Measurements from ENCODE around the gene NUDT7.

The NUDT7 gene

DNA sequence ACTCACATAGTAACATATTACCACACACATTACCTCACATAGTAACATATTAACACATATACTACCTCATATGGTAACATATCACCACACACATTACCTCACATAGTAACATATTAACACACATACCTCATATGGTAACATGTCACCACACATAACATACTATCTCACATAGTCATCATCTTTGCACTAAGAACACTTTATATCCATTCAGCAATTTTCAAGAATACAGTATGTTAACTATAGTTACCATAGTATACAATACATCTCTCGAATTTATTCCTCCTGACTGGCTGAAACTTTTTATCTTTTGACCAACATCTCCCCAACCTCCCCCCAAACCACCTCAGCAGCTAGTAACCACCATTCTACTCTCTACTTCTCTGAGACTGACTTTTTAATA lies 7.6 kb downstream of the NUDT7 start:
- DNase-seq: no peak

DNA sequence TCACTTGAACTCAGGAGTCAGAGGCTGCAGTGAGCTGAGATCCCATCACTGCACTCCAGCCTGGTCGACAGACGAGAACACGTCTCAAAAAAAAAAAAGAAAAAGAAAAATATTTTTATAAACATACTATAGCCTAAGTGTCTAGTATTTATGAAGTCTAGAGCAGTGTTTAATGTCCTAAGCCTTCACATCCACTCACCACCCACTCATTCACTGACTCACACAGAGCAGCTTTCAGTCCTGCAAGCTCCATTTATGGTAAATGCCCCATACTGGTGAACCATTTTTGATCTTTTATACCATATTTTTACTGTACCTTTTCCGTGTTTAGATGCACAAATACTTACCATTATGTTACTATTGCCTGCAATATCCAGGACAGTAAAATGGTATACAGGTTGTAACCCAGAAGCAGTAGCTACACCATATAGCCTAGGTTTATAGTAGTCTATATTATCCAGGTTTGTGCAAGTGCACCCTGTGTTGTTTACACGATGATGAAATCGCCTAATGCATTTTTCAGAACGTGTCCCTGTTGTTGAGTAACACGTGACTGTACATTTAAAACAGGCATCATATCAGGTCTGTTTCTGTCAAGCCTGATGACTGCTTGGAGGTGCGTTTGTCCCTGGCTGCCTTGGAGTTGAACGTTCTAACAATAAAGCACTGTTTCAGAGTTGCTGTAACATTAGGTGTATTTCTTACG lies 10.1 kb downstream of the NUDT7 start:
- no peak for DNase-seq

DNA sequence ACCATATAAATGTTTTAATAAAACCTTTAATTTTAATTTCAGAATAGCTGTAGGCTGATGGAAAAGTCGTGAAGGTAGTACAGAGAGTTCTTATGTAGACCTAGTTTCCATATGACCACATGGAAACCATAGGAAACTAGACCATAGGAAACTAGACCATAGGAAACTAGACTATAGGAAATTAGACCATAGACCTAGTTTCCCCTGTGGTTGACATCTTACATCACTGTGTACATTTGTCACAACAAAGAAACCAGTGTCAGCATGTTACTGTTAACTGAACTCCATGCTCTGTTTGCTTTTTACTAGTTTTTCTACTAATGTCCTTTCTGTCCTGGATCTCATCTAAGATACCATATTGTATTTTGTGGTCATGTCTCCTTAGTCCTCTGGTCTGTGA lies 14.6 kb downstream of the NUDT7 start:
- no peak for DNase-seq

DNA sequence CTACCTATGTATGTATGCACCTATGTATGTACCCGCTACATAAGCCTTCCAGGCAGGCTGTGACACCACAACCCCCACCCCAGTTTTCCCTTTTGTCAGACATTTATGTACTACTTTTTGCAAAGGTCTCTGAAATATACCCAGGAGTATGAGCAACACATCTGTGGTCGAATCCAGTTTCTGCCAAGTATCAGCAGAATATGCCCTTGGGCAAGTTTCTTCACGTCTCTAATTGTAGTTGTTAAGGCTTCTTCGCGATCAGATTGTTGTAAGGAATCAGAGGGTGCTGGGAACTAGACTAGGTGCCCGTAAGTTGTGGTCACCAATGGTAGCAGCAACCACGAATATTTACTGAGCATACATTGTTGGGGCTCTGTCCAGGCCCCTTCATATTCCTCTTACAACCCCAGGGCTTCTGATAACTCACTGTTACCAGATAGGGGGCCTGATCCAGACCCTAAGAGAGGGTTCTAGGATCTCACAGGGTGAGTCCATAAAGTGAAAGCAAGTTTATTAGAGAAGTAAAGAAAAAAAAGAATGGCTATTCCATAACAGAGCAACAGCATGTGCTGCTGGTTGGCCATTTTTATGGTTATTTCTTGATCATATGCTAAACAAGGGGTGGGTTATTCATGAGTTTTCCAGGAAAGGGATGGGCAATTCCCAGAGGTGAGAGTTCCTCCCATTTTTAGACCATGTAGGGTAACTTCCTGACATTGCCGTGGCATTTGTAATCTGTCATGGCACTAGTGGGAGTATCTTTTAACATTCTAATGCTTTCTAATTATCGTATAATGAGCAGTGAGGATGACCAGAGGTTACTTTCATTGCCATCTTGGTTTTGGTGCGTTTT lies 16.6 kb downstream of the NUDT7 start:
- DNase-seq: no peak

DNA sequence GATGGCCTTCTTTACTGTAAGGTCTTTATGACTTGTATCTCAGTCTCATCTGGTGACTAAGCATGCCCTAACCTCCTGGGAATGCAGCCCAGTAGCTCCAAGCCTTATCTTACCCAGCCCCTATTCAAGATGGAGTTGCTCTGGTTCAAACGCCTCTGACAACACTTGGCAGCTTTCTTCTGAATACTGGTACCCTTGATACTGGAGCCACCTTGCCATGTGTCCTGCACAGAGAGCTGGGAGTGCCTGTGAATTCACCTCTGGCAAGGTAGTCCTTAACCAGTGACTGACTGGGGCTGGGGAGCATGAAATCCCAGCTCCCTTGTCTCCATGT lies 17.2 kb downstream of the NUDT7 start:
- DNase-seq: no peak

DNA sequence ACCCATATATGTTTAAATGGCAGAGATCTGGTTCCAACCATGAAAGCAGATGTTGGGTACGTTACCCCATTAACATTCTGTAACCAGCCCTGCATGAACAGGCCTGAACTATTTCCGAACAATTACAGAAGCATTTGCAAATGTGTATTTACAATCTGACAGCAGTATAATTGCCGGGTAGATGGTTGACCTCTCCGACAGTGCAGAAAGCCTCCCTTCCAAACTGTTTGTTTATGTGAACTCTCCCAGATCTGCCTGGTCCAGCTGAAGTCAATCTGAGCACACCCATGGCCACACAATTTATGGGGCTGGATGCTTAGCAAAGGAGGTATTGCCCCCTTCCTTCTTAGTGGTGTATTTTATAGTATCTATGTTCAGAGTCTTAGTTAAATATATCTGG lies 21.8 kb downstream of the NUDT7 start:
- DNase-seq: no peak

DNA sequence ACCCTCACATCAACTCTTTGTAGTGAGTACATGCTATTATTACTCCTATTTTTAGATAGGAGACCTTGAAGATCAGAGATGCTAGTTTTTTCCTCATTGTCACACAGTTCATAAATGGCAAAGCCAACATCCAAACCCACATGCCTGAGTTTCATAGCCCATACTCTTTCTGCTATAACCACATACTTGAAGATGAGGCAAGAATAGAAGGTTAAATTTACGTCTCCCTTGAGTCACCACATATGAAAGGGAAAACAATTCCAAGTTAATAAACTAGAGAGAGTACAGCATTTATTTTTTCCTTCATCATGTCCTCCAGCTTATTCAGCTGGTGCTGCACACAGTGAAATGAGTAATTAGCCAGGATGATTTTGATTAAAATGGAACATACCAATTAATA lies 23.7 kb downstream of the NUDT7 start:
- DNase-seq: no peak

DNA sequence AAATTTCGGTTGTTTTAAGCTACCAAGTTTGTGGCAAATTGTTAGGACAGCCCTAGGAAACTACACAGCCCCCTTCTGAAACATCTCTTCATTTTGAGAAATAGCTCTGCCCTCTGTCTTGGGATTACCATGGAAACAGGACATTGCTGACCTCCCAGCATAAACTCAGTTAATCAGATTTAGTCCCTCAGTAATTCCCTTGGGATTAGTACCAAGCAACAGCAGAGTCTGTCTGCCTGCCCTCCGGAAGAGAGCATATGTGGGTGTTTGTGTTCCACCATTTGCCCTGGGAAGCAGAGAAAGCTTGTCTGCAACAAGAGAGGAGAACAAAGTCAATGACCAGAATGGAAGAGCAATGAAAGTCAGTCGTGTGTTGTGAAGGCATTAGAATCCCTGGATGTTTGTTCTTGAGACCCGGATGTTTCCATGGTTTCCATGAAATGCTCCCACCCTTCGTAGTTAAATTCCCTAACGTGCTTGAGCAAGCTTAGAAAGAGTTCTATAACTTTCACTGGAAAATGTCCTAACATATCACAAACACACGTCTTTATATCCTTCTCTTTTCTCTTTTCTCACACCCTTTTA lies 26.2 kb downstream of the NUDT7 start:
- DNase-seq: no peak

DNA sequence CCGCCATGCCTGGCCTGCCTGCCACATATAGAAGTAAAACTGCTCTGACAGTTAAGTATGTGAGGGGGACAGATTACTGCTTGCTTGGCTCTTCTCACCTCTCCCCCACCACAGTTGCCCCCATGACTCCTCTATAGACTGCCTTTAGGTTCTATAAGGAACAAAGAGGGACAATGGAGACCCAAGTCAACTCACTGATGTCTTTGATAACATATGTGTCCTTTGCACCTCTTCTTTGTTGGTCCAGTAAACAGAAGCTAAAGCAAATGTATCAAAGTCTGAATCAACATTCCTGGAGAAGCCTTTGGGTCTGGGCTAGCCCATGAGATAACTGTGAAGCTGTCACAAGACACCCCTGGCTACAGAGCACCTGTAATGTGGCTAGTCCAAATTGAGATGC lies 27.1 kb downstream of the NUDT7 start:
- no peak for DNase-seq

DNA sequence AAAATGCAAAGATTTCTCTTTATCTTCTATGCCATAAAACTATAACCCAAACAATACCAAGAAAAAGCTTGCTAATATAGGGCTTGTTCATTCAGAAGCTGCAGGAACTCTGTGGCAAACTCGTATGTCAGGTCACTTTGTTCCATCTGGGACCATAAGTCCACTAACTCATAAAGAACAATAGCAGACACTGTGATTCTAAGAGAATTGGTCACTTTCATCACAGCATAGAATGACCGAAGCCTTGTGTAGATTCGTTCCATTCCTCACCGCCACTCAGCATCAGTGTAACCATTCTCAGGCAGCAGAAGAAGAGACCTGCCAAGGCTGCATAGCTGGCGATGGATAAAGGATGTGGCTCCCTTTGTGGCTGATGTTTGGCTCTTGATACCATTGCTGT lies 35.7 kb downstream of the NUDT7 start:
- no peak for DNase-seq

DNA sequence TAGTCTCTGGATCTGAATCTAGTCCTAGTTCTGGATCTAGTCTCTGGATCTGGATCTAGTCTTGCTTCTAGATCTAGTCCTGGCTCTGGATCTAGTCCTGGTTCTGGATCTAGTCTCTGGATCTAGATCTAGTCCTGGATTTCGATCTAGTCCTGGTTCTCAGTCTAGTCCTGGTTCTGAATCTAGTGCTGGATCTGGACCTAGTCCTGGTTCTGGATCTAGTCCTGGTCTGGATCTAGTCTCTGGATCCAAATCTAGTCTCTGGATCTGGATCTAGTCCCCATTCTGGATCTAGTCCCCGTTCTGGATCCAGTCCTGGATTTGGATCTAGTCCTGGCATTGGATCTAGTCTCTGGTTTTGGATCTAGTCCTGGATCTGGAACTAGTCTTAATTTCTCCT lies 36.2 kb downstream of the NUDT7 start:
- no peak for DNase-seq

DNA sequence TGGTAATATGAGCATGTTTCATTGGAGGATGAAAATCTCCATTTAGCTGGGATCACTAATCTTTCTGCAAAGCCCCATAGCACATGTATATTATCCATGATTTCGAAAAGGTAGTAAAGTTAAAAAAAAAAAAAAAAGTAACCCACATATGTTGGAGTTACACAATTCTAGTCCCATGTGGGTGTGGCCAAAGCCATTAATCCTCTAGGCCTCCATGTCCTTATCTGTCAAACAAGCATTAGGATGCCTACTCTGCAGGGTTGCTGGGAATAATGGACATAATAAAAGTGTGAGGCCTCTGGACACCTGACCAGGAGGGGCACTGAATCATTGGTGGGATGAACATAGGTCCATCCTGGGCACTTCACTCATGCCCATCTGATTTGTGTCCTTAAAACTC lies 36.9 kb downstream of the NUDT7 start:
- DNase-seq: no peak

DNA sequence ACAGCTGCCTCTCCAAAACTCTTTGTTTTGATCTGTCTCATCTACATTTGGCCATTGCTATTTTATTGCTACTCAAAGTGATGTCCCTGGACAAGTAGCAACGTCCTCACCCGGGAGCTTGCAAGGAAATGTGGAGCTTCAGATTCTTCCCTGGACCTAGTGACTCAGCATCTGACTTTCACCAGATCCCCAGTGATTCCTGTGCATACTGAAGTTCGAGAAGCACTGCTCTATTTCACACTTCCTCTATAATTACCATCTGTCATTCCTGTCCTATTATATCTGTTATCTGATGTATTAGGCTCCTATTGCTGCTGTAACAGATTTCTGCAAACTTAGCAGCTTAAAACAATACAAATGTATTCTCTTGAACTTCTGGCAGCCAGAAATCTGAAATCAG lies 37.5 kb downstream of the NUDT7 start:
- no peak for DNase-seq

DNA sequence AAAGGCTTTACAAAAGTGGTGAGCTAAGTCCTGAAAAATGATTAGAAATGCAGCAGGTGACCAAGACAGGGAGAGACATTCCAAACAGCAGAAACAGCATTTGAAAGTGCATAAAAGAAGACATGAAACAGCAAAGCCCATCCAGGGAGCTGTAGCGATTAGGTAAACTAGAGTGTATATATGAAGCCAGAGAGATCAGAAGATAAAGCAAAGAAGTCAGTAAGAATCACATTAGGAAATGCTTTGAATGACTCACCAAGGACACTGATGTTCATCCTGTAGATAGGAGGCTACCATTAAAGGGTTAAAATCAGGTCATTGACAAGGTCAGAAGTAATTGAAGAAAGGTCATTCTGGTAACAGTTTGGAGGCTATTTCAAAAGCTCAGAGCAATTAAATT lies 38.5 kb downstream of the NUDT7 start:
- no peak for DNase-seq

DNA sequence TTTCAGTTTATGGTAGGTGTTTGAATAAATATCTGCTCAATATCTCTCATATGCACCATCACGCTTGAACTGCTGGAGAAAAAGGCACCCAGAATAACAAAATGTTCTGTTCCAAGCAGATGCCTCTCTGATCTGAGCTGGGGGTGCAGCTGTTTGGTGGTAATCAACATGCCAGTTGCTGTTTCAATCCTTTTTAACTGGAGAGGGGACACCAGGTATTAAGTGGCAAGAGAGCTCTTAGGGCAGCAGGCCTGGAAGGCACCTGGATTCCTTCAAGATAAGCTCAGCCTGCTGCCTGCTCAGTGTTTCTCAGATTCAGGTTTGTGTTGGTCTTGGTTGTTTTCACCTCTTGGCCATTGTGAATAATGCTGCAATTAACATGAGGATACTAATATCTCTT lies 38.9 kb downstream of the NUDT7 start:
- no peak for DNase-seq

DNA sequence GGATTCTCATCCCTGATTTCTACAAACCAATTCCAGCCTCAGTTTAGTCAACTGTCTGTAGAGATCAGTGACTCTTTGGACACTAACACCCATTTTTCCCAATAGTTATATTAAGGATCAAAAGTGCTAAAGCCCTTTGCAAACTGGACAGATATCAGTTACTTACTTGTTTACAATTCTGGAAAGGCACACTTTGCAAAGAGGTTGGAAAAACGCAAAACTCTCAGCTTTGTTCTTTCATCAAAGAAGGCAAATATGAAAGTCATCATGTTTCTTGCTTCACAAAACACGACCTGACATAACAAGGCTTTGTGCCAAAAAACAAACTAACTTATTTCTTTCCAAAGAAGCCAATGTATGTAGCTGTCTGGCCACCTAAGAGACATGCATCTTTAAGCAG lies 39.9 kb downstream of the NUDT7 start:
- DNase-seq: no peak

DNA sequence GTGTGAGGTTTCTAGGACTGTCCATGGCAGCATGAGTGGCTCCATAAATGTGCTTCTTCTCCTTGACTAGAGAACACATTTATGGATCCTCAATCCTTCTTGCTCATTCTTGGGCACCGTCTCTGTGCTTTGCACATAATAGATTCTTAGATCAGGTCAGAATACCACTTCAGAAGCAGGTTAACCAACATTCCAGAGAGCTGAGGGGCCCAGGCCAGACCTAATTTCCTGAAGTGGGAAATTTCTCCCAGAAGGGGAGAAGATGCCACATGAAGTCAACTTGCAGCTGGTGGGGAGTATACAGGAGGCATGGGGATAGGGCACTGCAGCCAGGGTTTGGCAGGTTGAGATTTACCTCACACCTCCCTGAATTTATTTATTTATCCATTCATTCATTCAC lies 41.7 kb downstream of the NUDT7 start:
- DNase-seq: no peak

DNA sequence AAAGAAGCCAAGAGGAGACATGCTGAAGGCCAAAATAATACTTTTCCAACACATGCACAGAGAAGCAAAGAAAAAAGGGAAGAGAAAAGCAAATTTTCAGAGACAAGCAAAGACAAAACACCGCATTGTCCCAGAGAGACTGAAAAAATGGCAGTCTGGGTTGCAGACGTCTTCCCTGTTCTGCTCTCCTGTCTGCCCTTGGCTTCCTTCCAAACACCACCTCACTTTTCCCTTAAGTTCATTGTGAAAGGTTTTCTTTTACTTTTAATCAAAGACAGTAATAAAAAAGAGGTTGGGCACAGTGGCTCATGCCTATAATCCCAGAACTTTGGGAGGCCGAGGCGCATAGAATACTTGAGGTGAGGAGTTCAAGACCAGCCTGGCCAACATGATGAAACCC lies 44.9 kb downstream of the NUDT7 start:
- DNase-seq: no peak

DNA sequence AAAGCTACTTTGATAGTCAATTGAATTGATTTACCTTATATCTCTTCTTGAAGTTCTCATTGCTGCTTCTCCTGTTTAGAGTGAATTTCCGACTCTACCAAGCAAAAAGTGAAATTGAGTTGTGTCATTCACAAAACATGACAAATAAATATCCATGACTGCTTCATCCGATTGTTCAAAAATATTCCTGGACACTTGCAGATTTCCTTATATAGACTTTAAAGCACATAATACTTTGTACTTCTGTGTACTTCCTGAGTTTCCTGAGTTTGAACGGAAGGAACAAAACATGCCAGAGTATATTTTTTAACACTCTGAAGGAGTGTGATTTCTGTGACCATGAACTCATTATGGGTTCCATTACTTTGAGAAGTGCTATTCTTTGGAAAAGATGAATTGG lies 45.5 kb downstream of the NUDT7 start:
- no peak for DNase-seq

DNA sequence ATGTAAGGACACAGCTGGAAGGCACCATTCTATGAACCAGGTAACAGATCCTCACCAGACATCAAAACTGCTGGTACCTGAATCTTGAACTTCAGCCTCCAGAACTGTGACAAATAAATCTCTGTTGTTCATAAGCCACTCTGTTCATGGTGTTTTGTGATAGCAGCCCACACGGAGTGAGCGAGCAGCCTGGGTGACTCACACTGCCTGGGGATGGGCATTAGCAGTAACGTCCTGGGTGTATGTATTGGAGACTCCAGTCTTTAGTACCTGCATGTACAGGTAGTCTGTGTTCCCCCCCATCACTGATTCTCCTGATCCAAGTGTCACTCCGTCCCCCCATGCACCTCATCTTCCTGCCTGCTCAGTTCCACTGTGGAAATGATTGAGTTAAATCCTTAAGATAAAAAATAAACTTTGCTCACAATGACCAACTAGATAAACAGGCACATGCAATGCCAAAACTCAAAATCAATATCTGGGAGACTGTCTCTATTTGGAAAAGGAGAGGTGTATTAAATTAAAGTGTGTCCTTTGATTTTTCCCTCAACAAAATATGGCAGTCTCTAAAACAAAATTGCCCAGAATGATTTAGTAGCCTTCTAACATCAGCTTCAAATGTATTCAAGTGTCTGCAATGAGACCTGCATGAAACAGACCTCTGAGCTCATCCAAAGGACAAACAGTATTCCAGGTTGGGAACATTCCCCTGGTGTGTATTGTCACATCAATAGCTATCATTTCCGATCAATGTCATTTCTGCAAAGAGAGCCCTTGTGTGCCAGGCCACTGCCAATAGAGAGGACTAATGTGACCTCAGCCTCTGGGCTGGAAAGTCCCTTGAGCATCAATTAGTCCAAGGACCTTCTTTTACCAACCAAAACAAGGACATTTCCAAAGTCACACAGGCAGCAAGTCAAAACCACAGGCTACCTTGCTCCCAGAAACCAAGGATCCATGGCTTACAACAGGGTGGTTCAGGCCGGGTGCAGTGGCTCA lies 53.9 kb downstream of the NUDT7 start:
- no peak for DNase-seq

DNA sequence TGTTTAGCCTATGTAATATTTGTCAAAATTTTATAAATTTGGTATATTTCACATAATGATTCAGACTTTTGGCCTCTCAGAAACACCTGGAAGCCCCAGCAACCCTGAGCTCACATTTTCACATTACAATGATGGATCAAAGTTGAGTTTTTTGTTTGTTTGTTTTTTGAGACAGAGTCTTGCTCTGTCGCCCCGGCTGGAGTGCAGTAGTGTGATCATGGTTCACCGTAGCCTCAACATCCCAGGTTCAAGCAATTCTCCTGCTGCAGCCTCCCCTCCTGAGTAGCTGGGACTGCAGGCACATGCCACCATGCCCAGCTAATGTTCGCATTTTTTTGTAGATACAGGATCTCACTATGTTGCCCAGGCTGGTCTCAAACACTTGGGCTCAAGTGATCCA lies 55.4 kb downstream of the NUDT7 start:
- DNase-seq: no peak

DNA sequence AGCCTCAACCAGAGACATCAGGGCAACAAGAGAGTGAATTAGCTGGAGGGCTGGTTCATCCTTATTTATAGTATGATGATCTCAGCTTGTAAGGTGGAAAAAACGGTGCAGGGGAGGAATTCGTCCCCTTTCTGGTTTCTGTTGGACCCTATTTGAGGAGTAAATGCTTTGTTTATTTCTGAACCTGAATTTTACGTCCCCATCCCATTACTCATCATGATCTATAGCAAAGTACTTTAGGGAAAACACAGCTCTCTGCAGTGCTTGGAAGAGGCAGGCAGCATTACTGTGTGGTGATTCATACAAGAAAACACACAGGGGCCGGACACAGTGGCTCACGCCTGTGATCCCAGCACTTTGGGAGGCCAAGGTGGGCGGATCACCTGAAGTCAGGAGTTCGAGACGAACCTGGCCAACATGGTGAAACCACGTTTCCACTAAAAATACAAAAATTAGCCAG lies 58.1 kb downstream of the NUDT7 start:
- no peak for DNase-seq

DNA sequence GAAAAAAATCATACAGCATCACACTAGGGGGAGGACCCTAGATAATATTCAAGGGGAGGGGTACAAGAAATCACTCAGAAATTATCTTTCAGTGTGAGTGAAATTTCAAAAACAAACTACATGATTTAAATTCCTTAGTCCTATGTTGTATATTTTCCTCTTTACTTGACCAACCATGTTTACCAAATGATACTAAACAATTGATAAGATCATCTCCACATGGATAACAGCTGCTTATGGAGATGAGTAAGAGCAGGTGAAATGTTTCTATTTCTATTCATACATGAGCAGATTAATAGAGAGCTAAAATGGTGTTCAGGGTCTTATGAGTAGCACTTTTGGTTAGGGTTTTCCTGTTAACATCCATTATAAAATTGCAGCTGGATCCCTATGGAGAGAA lies 58.8 kb downstream of the NUDT7 start:
- no peak for DNase-seq

All from GOT3 (cell line).